Panc1 (cell line): Measurements from ENCODE around the gene FAM149B1. TPM values are rescaled to one million over a fixed set of nuclear protein-coding genes. Genes with fewer than 3 reads are reported as not detected.

Source experiments
- ATAC-seq: fragments of 200-7000 bp; cut with Tn5 transposase; 2 replicates; pipeline ENCODE4 v1.9.1; 2020; ENCODE audit warnings: mild to moderate bottlenecking, moderate library complexity
- BruUV-seq: library from RNA; stranded (reverse); fragments of 400-500 nt; replicated peaks from 2 replicates; lab custom pipeline; 2021; lab: Mats Ljungman, UMichigan
- CTCF ChIA-PET: fragments of 300-600 bp; sonication (Branson Sonifier 250); formaldehyde crosslinking; loops from one replicate; lab custom pipeline; 2022; ENCODE audit warnings: antibody characterized with exemption; lab: Charles Lee
- POLR2A ChIA-PET: fragments of 300-600 bp; sonication (Branson Sonifier 250); formaldehyde crosslinking; loops from one replicate; lab custom pipeline; 2022; ENCODE audit warnings: antibody characterized with exemption; lab: Charles Lee
- DNase-seq: peaks from one replicate; pipeline ENCODE4 v3.0.0-alpha.2; 2010; ENCODE audit warnings: low read depth, low spot score
- H3K27ac ChIP-seq: 2 replicates; pipeline ENCODE4 v1.5.1; 2011; ENCODE audit warnings: mild to moderate bottlenecking, low read length, inconsistent platforms
- H3K27me3 ChIP-seq: fragments of 200-500 bp; sonication (Bioruptor generic); 2 replicates; pipeline ENCODE4 v1.6.0; 2014; ENCODE audit warnings: low read length, inconsistent platforms; ENCODE audit not compliant: control insufficient read depth, insufficient read depth
- H3K36me3 ChIP-seq: fragments of 200-500 bp; sonication (Bioruptor generic); 2 replicates; pipeline ENCODE4 v1.5.1; 2014; ENCODE audit warnings: inconsistent platforms, mild to moderate bottlenecking, low read length, moderate library complexity; ENCODE audit not compliant: control insufficient read depth, insufficient read depth
- H3K4me1 ChIP-seq: 2 replicates; pipeline ENCODE4 v1.5.1; 2011; ENCODE audit warnings: inconsistent platforms, mild to moderate bottlenecking, low read length, moderate library complexity; ENCODE audit not compliant: control insufficient read depth, insufficient read depth
- H3K4me3 ChIP-seq, 2 experiments: 2 replicates each; pipeline ENCODE4 v1.5.1; 2011 to 2012; ENCODE audit warnings: low read depth in 2 of 2, low read length in 2 of 2, mild to moderate bottlenecking in 2 of 2, inconsistent platforms in 1 of 2, moderate library complexity in 1 of 2
- H3K9me3 ChIP-seq: fragments of 200-500 bp; sonication (Bioruptor generic); 2 replicates; pipeline ENCODE4 v1.5.1; 2014; ENCODE audit warnings: low read depth, mild to moderate bottlenecking, inconsistent platforms, low read length, moderate library complexity; ENCODE audit not compliant: control insufficient read depth, insufficient read depth
- POLR2AphosphoS5 ChIP-seq: IDR thresholded peaks from 2 replicates; pipeline ENCODE4 v1.6.1; 2012; ENCODE audit warnings: mild to moderate bottlenecking, low read depth, low read length, moderate library complexity
- REST ChIP-seq, 2 experiments: IDR thresholded peaks; 2 replicates each; pipeline ENCODE4 v1.6.1; 2011 to 2012; ENCODE audit warnings: low read depth in 2 of 2, control low read depth in 1 of 2, low read length in 1 of 2, mild to moderate bottlenecking in 1 of 2, moderate library complexity in 1 of 2; ENCODE audit not compliant: insufficient read depth in 1 of 2
- SIN3A ChIP-seq: IDR thresholded peaks from 2 replicates; pipeline ENCODE4 v1.6.1; 2012; ENCODE audit warnings: low read depth, mild to moderate bottlenecking, low read length, moderate library complexity, borderline replicate concordance; ENCODE audit not compliant: insufficient read depth
- TCF7L2 ChIP-seq: IDR thresholded peaks from 2 replicates; pipeline ENCODE4 v1.6.1; 2011; ENCODE audit warnings: mild to moderate bottlenecking, low read depth, low read length, inconsistent platforms
- in situ Hi-C: cut with HindIII; loops from 2 replicates; pipeline ENCODE4 v1.10.0; 2016; ENCODE audit warnings: low sequenced_read_pairs, low pct_unique_long_range_greater_than_20kb
- intact Hi-C: fragments of 100-400 bp; cut with micrococcal nuclease; formaldehyde crosslinking; loops from one replicate; pipeline ENCODE4 v1.10.0; 2022; ENCODE audit not compliant: unreplicated experiment
- total RNA-seq: library from RNA; stranded (reverse); gene quantifications from one replicate; pipeline ENCODE4 v1.2.1, GENCODE V29; 2021; ENCODE audit not compliant: unreplicated experiment
- TF ChIP-seq, protein P1 (sequence below): fragments of 450-650 bp; IDR thresholded peaks from 2 replicates; pipeline ENCODE4 v1.5.1; 2017; ENCODE audit warnings: mild to moderate bottlenecking

FAM149B1 gene
- total RNA-seq, 1 experiment from 2014 or later: 20.8 TPM

- intact Hi-C loops: no loop called here
- Histone ChIP-seq H3K36me3 (no peaks in the 10 kb centered on the region), H3K27me3 (no peaks in the 10 kb centered on the region), H3K4me3 (no peak overlapping the region), H3K9me3 (no peaks in the 10 kb centered on the region), H3K4me1 (no peaks in the 10 kb centered on the region), H3K27ac (no peak overlapping the region)
- no peak for DNase-seq
- POLR2A ChIA-PET: no interaction called here
- TF ChIP-seq SIN3A (no peak), POLR2AphosphoS5 (no peak), TCF7L2 (no peak)
- no peak for ATAC-seq
- in situ Hi-C loops: no loop called here
- CTCF ChIA-PET: no interaction called here
- BruUV-seq: no TSS peak
Measured at GRCh38 chr10:73220989-73221388, 53.1 kb downstream of the FAM149B1 start.

- Histone ChIP-seq H3K4me1 (no peaks in the 10 kb centered on the region), H3K36me3 (no peaks in the 10 kb centered on the region), H3K27me3 (no peaks in the 10 kb centered on the region), H3K27ac (no peak overlapping the region), H3K9me3 (no peaks in the 10 kb centered on the region), H3K4me3 (no peak overlapping the region)
- intact Hi-C loops (no loop called here), in situ Hi-C loops (no loop called here)
- ChIA-PET CTCF (no interaction called here), POLR2A (no interaction called here)
- ATAC-seq (0 out of 2 replicates have a peak, but pooled peaks have one; percentile 64), DNase-seq (no peak)
- no TSS peak for BruUV-seq
- TF ChIP-seq POLR2AphosphoS5 (no peak), TCF7L2 (no peak)
- TF ChIP-seq, protein P1, sequence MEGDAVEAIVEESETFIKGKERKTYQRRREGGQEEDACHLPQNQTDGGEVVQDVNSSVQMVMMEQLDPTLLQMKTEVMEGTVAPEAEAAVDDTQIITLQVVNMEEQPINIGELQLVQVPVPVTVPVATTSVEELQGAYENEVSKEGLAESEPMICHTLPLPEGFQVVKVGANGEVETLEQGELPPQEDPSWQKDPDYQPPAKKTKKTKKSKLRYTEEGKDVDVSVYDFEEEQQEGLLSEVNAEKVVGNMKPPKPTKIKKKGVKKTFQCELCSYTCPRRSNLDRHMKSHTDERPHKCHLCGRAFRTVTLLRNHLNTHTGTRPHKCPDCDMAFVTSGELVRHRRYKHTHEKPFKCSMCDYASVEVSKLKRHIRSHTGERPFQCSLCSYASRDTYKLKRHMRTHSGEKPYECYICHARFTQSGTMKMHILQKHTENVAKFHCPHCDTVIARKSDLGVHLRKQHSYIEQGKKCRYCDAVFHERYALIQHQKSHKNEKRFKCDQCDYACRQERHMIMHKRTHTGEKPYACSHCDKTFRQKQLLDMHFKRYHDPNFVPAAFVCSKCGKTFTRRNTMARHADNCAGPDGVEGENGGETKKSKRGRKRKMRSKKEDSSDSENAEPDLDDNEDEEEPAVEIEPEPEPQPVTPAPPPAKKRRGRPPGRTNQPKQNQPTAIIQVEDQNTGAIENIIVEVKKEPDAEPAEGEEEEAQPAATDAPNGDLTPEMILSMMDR: no peak
Measured at GRCh38 chr10:73225518-73225917, 57.6 kb downstream of the FAM149B1 start.

GRCh38 chr10:73226663-73227062 lies 58.7 kb downstream of the FAM149B1 start:
- CTCF ChIA-PET: interaction anchor here (0.6 kb wide), 1 partner anchor 8 kb away, joined by 4 read pairs; no protein-coding TSS in a partner anchor
- no peak for ATAC-seq
- H3K27me3 ChIP-seq: no peaks in the 10 kb centered on the region
- intact Hi-C loops: no loop called here
- no TSS peak for BruUV-seq
- H3K27ac ChIP-seq: no peak overlapping the region
- no peaks in the 10 kb centered on the region for H3K9me3 ChIP-seq
- no peaks in the 10 kb centered on the region for H3K4me1 ChIP-seq
- TF ChIP-seq REST (IDR thresholded peaks at IDR 0.05; ENCODE audit: insufficient read depth in 1 of 2, low read depth in 2 of 2, low read length in 1 of 2) (no peak), TCF7L2 (no peak), POLR2AphosphoS5 (no peak), SIN3A (no peak)
- TF ChIP-seq, protein P1: no peak
- no peak for DNase-seq
- H3K36me3 ChIP-seq: no peaks in the 10 kb centered on the region
- in situ Hi-C loops: no loop called here
- POLR2A ChIA-PET: no interaction called here
- H3K4me3 ChIP-seq: no peak overlapping the region
